HepG2 (cell line): ENCODE results near the gene IPP. TPM values are rescaled to one million over a fixed set of nuclear protein-coding genes. Genes with fewer than 3 reads are reported as not detected.
A peak's percentile ranks its signal among the peaks of the same experiment; 100 is the strongest.

Source experiments
- AGO1 ChIP-seq: fragments of 200-400 bp; formaldehyde crosslinking; IDR thresholded peaks from 2 replicates; pipeline ENCODE4 v1.6.1; 2017; ENCODE audit warnings: mild to moderate bottlenecking, low read depth, low read length, moderate library complexity; ENCODE audit not compliant: poor library complexity, severe bottlenecking
- ATF7 ChIP-seq, 2 experiments: fragments of 450-650 bp in 1 of 2; sonication (generic) in 1 of 2; formaldehyde crosslinking in 1 of 2; IDR thresholded peaks; 2 replicates each; pipeline versions ENCODE4 v1.4.0 to v1.6.1; 2016 to 2020; ENCODE audit warnings: antibody characterized with exemption in 1 of 2, mild to moderate bottlenecking in 1 of 2, missing genetic modification reagents in 1 of 2
- BORCS8-MEF2B ChIP-seq: sonication (generic); formaldehyde crosslinking; IDR thresholded peaks from 2 replicates; pipeline ENCODE4 v1.8.0; 2022; ENCODE audit warnings: mild to moderate bottlenecking, missing genetic modification reagents
- DPF2 ChIP-seq: sonication (generic); formaldehyde crosslinking; IDR thresholded peaks from 2 replicates; pipeline ENCODE4 v1.4.0; 2020; ENCODE audit warnings: mild to moderate bottlenecking, low read depth, missing genetic modification reagents, borderline replicate concordance
- NFE2 ChIP-seq: sonication (generic); formaldehyde crosslinking; IDR thresholded peaks from 2 replicates; pipeline ENCODE4 v1.4.0; 2020; ENCODE audit warnings: missing genetic modification reagents
- NRL ChIP-seq: sonication (generic); formaldehyde crosslinking; IDR thresholded peaks from 2 replicates; pipeline ENCODE4 v1.5.0; 2020; ENCODE audit warnings: missing genetic modification reagents, mild to moderate bottlenecking, moderate library complexity, borderline replicate concordance
- POLR2A ChIP-seq, 2 experiments: IDR thresholded peaks; 2 replicates each; pipeline ENCODE4 v1.6.1; 2011; ENCODE audit warnings: low read depth in 2 of 2, low read length in 2 of 2, mild to moderate bottlenecking in 1 of 2, moderate library complexity in 1 of 2; ENCODE audit not compliant: insufficient read depth in 1 of 2
- PRMT3 ChIP-seq: sonication (generic); formaldehyde crosslinking; IDR thresholded peaks from 2 replicates; pipeline ENCODE4 v1.8.1; 2022; ENCODE audit warnings: low read depth, mild to moderate bottlenecking, moderate library complexity, missing genetic modification reagents, borderline replicate concordance
- REPIN1 ChIP-seq: sonication (generic); formaldehyde crosslinking; IDR thresholded peaks from 2 replicates; pipeline ENCODE4 v1.8.0; 2022; ENCODE audit warnings: missing genetic modification reagents, low read depth, mild to moderate bottlenecking, borderline replicate concordance
- SAP130 ChIP-seq: IDR thresholded peaks from 2 replicates; pipeline ENCODE4 v1.6.1; 2016; ENCODE audit warnings: low read depth
- SP5 ChIP-seq: IDR thresholded peaks from 2 replicates; pipeline ENCODE4 v1.6.1; 2016; ENCODE audit warnings: low read depth, borderline replicate concordance
- STAG1 ChIP-seq: sonication (generic); formaldehyde crosslinking; IDR thresholded peaks from 2 replicates; pipeline ENCODE4 v1.4.0; 2020; ENCODE audit warnings: missing genetic modification reagents
- SYNCRIP ChIP-seq: fragments of 200-400 bp; formaldehyde crosslinking; IDR thresholded peaks from 2 replicates; pipeline ENCODE4 v1.6.1; 2018; ENCODE audit warnings: mild to moderate bottlenecking, low read depth, low read length; ENCODE audit not compliant: insufficient read depth
- TOPORS ChIP-seq: sonication (generic); formaldehyde crosslinking; IDR thresholded peaks from 2 replicates; pipeline ENCODE4 v1.8.0; 2023; ENCODE audit warnings: mild to moderate bottlenecking, missing genetic modification reagents
- ZFP90 ChIP-seq: sonication (generic); formaldehyde crosslinking; IDR thresholded peaks from 2 replicates; pipeline ENCODE4 v1.8.0; 2022; ENCODE audit warnings: missing genetic modification reagents, mild to moderate bottlenecking, inconsistent platforms, borderline replicate concordance
- ZNF224 ChIP-seq: sonication (generic); formaldehyde crosslinking; IDR thresholded peaks from 2 replicates; pipeline ENCODE4 v1.5.0; 2020; ENCODE audit warnings: mild to moderate bottlenecking, missing genetic modification reagents
- ZNF251 ChIP-seq: sonication (generic); formaldehyde crosslinking; IDR thresholded peaks from 2 replicates; pipeline ENCODE4 v1.9.0; 2021; ENCODE audit warnings: mild to moderate bottlenecking, missing genetic modification reagents
- ZNF432 ChIP-seq: sonication (generic); formaldehyde crosslinking; IDR thresholded peaks from 2 replicates; pipeline ENCODE4 v1.5.0; 2020; ENCODE audit warnings: missing genetic modification reagents, mild to moderate bottlenecking, borderline replicate concordance
- ZNF547 ChIP-seq: sonication (generic); formaldehyde crosslinking; IDR thresholded peaks from 2 replicates; pipeline ENCODE4 v1.5.1; 2020; ENCODE audit warnings: mild to moderate bottlenecking, missing genetic modification reagents
- ZNF775 ChIP-seq: sonication (generic); formaldehyde crosslinking; IDR thresholded peaks from 2 replicates; pipeline ENCODE4 v1.4.0; 2020; ENCODE audit warnings: missing genetic modification reagents, mild to moderate bottlenecking, moderate library complexity, borderline replicate concordance
- ZNF850 ChIP-seq: sonication (generic); formaldehyde crosslinking; conservative IDR thresholded peaks from 2 replicates; pipeline ENCODE4 v1.9.0; 2021; ENCODE audit warnings: mild to moderate bottlenecking, missing genetic modification reagents
- ZSCAN22 ChIP-seq: sonication (generic); formaldehyde crosslinking; IDR thresholded peaks from 2 replicates; pipeline ENCODE4 v1.4.0; 2020; ENCODE audit warnings: mild to moderate bottlenecking, missing genetic modification reagents
- polyA plus RNA-seq, 8 experiments: library from polyadenylated mRNA; depleted of rRNA in 3 of 8; stranded (reverse) in 7 of 8; unstranded in 1 of 8; fragments of >200 nt; fragmentation: Illumina TruSeq in 4 of 8; extraction: Trizol in 4 of 8; gene quantifications; 2 replicates each; pipeline versions ENCODE4 v1.2.1 to v1.2.3, GENCODE V29; 2011 to 2016; ENCODE audit warnings: low read depth in 4 of 8, missing spikeins in 1 of 8, mixed read lengths in 1 of 8; ENCODE audit not compliant: insufficient read depth in 1 of 8
- total RNA-seq, 5 experiments: library from RNA; depleted of rRNA; stranded (reverse); fragments of >200 nt; fragmentation: Illumina TruSeq; extraction: Trizol; gene quantifications; 2 replicates each; pipeline ENCODE4 v1.2.3, GENCODE V29; 2016; ENCODE audit warnings: low read depth in 1 of 5
- TF ChIP-seq, protein P1 (sequence below), 2 experiments: sonication (generic) in 1 of 2; formaldehyde crosslinking in 1 of 2; IDR thresholded peaks; 2 replicates each; pipeline versions ENCODE4 v1.4.0 to v1.6.1; 2018 to 2020; ENCODE audit warnings: missing genetic modification reagents in 2 of 2, borderline replicate concordance in 1 of 2, low read depth in 1 of 2, mild to moderate bottlenecking in 1 of 2, missing biosample characterization in 1 of 2
- TF ChIP-seq, protein P2 (sequence below): sonication (generic); formaldehyde crosslinking; IDR thresholded peaks from 2 replicates; pipeline ENCODE4 v1.8.1; 2023; ENCODE audit warnings: mild to moderate bottlenecking, missing genetic modification reagents
- TF ChIP-seq, protein P3 (sequence below): sonication (generic); formaldehyde crosslinking; conservative IDR thresholded peaks from 2 replicates; pipeline ENCODE4 v1.5.0; 2020; ENCODE audit warnings: missing genetic modification reagents

IPP gene
- total and polyA plus RNA-seq, 2 of the 13 experiments (the other 11 are each of a cell fraction or from before 2014, with no cell fraction given) = 3.0 to 9.7 TPM

DNA sequence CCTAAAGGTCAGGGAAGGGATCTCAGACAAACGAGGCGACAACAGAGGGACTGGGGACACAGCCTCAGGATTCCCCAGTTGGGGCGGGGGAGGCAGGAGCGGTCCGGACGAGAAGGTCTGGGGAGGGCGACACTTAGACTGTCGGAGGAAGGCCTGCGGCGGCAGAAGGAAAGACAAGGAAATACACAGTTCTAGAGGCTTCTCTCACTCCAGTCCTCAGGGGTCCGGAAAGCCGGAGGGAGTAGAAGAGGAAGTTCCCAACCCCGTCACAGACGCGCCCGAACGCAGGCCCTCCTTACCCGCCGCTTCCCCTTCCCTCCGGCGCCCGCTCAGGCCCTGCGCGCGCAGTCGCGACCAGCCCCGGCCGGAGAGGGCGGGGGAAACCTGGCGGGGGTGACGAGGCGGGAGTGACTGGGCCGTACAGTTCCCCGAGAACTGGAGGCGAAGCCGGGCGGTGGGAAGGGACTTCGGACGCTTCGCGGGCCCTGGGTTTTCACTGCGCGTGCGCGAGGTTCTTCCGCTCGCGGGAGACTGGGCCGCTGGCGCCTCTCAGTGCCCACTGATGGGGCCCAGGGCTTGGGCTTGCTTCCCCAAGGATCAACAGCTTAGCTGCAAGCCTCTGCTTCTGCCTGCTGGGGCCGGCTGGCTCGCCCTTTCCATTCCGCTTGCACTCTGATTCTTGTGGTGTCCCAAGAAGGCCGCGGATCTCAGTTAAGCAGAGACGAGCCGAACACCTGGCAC, at the start of gene IPP (continued):
- TF ChIP-seq ZNF547 (CRISPR knock-in tag) (no peak), SAP130 (CRISPR knock-in tag) (peak; percentile 76), STAG1 (CRISPR knock-in tag) (peak; percentile 57), ATF7 (IDR thresholded peaks at IDR 0.05) (no peak), ATF7 (CRISPR knock-in tag; IDR thresholded peaks at IDR 0.05) (peak; percentile 71; the same call in 1 of the 2 replicates), PRMT3 (CRISPR knock-in tag) (no peak), BORCS8-MEF2B (CRISPR knock-in tag) (no peak), ZNF224 (peak; percentile 89), ZNF432 (CRISPR knock-in tag) (no peak), REPIN1 (CRISPR knock-in tag) (peak; percentile 91), SYNCRIP (no peak), AGO1 (peak; percentile 30), ZNF775 (CRISPR knock-in tag) (no peak; the same call in 1 of the 2 replicates), NFE2 (no peak), ZNF251 (no peak), DPF2 (CRISPR knock-in tag) (no peak), ZFP90 (CRISPR knock-in tag) (peak; percentile 61), TOPORS (CRISPR knock-in tag) (no peak; the same call in 1 of the 2 replicates), NRL (CRISPR knock-in tag) (peak; percentile 92; the same call in 1 of the 2 replicates), POLR2A (IDR thresholded peaks at IDR 0.05; ENCODE audit: insufficient read depth in 1 of 2, low read depth in 2 of 2, low read length in 2 of 2) (peak; percentile 94 to 95), SP5 (peak; percentile 37; the same call in 1 of the 2 replicates), ZNF850 (CRISPR knock-in tag) (no peak), ZSCAN22 (CRISPR knock-in tag) (no peak)
- TF ChIP-seq, protein P1, sequence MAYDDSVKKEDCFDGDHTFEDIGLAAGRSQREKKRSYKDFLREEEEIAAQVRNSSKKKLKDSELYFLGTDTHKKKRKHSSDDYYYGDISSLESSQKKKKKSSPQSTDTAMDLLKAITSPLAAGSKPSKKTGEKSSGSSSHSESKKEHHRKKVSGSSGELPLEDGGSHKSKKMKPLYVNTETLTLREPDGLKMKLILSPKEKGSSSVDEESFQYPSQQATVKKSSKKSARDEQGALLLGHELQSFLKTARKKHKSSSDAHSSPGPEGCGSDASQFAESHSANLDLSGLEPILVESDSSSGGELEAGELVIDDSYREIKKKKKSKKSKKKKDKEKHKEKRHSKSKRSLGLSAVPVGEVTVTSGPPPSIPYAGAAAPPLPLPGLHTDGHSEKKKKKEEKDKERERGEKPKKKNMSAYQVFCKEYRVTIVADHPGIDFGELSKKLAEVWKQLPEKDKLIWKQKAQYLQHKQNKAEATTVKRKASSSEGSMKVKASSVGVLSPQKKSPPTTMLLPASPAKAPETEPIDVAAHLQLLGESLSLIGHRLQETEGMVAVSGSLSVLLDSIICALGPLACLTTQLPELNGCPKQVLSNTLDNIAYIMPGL (CRISPR knock-in tag; IDR thresholded peaks at IDR 0.05; ENCODE audit: borderline replicate concordance in 1 of 2, low read depth in 1 of 2) = peak; percentile 92 to 93
- TF ChIP-seq, protein P2, sequence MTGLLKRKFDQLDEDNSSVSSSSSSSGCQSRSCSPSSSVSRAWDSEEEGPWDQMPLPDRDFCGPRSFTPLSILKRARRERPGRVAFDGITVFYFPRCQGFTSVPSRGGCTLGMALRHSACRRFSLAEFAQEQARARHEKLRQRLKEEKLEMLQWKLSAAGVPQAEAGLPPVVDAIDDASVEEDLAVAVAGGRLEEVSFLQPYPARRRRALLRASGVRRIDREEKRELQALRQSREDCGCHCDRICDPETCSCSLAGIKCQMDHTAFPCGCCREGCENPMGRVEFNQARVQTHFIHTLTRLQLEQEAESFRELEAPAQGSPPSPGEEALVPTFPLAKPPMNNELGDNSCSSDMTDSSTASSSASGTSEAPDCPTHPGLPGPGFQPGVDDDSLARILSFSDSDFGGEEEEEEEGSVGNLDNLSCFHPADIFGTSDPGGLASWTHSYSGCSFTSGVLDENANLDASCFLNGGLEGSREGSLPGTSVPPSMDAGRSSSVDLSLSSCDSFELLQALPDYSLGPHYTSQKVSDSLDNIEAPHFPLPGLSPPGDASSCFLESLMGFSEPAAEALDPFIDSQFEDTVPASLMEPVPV (CRISPR knock-in tag) = peak; percentile 68; the same call in 1 of the 2 replicates
- TF ChIP-seq, protein P3, sequence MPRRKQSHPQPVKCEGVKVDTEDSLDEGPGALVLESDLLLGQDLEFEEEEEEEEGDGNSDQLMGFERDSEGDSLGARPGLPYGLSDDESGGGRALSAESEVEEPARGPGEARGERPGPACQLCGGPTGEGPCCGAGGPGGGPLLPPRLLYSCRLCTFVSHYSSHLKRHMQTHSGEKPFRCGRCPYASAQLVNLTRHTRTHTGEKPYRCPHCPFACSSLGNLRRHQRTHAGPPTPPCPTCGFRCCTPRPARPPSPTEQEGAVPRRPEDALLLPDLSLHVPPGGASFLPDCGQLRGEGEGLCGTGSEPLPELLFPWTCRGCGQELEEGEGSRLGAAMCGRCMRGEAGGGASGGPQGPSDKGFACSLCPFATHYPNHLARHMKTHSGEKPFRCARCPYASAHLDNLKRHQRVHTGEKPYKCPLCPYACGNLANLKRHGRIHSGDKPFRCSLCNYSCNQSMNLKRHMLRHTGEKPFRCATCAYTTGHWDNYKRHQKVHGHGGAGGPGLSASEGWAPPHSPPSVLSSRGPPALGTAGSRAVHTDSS (CRISPR knock-in tag) = no peak
